Activated B cell treated with CpG ODN at 0.5 μM for 24 hours (primary cell): ENCODE results near the gene LILRB3. TPM values are rescaled to one million over a fixed set of nuclear protein-coding genes. Genes with fewer than 3 reads are reported as not detected.
"Not testable (repeated sequence)": the region's sequence is repeated elsewhere in the genome, so short reads cannot be mapped to it uniquely, and the experiment has no call there.

Source experiments
- ATAC-seq: fragments of 200-7000 bp; cut with Tn5 transposase; one replicate; pipeline ENCODE4 v1.10.0; 2021; ENCODE audit warnings: low read depth, mild to moderate bottlenecking, moderate library complexity
- CTCF ChIA-PET: fragments of 350-600 bp; sonication (Branson Sonifier 250); formaldehyde crosslinking; loops from one replicate; lab custom pipeline; 2021; ENCODE audit warnings: antibody characterized with exemption; lab: Charles Lee
- POLR2A ChIA-PET: fragments of 350-600 bp; sonication (Branson Sonifier 250); formaldehyde crosslinking; loops from one replicate; lab custom pipeline; 2021; ENCODE audit warnings: antibody characterized with exemption; lab: Charles Lee
- DNase-seq: peaks from one replicate; pipeline ENCODE4 v3.0.0; 2022
- H3K27ac Mint-ChIP-seq: one replicate; pipeline ENCODE4 v1.8.0; 2020; ENCODE audit warnings: mixed read lengths
- H3K27me3 Mint-ChIP-seq: one replicate; pipeline ENCODE4 v1.8.0; 2021; ENCODE audit warnings: mixed read lengths
- H3K36me3 Mint-ChIP-seq: one replicate; pipeline ENCODE4 v1.8.0; 2021; ENCODE audit warnings: low read depth, mixed read lengths
- H3K4me1 Mint-ChIP-seq: one replicate; pipeline ENCODE4 v1.8.0; 2021; ENCODE audit warnings: mixed read lengths
- H3K4me3 Mint-ChIP-seq: one replicate; pipeline ENCODE4 v1.8.0; 2020; ENCODE audit warnings: mild to moderate bottlenecking, mixed read lengths
- H3K9me3 Mint-ChIP-seq: one replicate; pipeline ENCODE4 v1.8.0; 2020; ENCODE audit warnings: mixed read lengths
- intact Hi-C: fragments of 100-400 bp; cut with micrococcal nuclease; formaldehyde crosslinking; loops from one replicate; pipeline ENCODE4 v1.15.1; 2024
- total RNA-seq: library from RNA; stranded (reverse); gene quantifications from 2 replicates; pipeline ENCODE4 v1.2.3, GENCODE V29; 2022
- TF ChIP-seq, protein P1 (sequence below): fragments of 200-600 bp; IDR thresholded peaks from one replicate; pipeline ENCODE4 v1.8.0; 2022; ENCODE audit warnings: antibody characterized with exemption, mild to moderate bottlenecking

Gene LILRB3
- total RNA-seq, 1 donor from 2014 or later: 1.1 TPM

DNA sequence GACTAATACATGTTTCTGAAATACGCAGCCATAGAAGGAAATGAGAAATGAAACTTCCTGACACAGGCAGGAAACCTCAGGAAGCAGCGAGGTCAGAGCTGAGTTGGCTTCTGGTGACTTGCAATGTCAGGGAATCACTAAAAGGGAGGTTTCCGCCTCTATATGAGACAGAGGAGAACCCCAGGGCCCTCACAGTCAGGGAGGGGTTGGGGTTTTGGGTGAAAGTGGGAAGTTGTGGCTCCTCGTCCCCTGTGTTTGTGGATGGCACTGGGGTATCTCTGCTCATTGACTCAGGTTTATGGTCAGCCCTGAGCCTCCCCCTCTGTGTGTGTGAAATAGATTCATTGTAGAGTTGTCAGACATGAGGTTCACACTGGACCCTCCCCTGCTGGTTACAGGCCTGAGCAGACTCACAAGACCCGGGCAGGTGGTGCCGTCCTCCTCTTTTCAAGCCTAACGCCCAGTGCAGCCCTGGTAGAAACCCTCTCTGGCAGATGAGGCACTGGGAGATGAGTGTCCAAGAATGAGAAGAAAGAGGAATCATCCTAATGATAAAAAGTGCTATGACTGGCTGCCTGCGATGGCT, 25.3 kb upstream of the LILRB3 start:
- CTCF ChIA-PET: no interaction called here
- ATAC-seq (peak; percentile 52), DNase-seq (no peak)
- TF ChIP-seq, protein P1, sequence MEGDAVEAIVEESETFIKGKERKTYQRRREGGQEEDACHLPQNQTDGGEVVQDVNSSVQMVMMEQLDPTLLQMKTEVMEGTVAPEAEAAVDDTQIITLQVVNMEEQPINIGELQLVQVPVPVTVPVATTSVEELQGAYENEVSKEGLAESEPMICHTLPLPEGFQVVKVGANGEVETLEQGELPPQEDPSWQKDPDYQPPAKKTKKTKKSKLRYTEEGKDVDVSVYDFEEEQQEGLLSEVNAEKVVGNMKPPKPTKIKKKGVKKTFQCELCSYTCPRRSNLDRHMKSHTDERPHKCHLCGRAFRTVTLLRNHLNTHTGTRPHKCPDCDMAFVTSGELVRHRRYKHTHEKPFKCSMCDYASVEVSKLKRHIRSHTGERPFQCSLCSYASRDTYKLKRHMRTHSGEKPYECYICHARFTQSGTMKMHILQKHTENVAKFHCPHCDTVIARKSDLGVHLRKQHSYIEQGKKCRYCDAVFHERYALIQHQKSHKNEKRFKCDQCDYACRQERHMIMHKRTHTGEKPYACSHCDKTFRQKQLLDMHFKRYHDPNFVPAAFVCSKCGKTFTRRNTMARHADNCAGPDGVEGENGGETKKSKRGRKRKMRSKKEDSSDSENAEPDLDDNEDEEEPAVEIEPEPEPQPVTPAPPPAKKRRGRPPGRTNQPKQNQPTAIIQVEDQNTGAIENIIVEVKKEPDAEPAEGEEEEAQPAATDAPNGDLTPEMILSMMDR: no peak
- no peaks in the 10 kb centered on the region for H3K9me3 Mint-ChIP-seq
- no peaks in the 10 kb centered on the region for H3K36me3 Mint-ChIP-seq
- peaks cover 10% of the 10 kb centered on the region for H3K4me1 Mint-ChIP-seq
- intact Hi-C loops: no loop called here
- POLR2A ChIA-PET: interaction anchor here (0.7 to 1.0 kb wide), 2 partner anchors 22 to 93 kb away, joined by 3 read pairs; no protein-coding TSS in a partner anchor
- no peak overlapping the region for H3K4me3 Mint-ChIP-seq
- H3K27me3 Mint-ChIP-seq: peaks cover 25% of the 10 kb centered on the region
- no peak overlapping the region for H3K27ac Mint-ChIP-seq

DNA sequence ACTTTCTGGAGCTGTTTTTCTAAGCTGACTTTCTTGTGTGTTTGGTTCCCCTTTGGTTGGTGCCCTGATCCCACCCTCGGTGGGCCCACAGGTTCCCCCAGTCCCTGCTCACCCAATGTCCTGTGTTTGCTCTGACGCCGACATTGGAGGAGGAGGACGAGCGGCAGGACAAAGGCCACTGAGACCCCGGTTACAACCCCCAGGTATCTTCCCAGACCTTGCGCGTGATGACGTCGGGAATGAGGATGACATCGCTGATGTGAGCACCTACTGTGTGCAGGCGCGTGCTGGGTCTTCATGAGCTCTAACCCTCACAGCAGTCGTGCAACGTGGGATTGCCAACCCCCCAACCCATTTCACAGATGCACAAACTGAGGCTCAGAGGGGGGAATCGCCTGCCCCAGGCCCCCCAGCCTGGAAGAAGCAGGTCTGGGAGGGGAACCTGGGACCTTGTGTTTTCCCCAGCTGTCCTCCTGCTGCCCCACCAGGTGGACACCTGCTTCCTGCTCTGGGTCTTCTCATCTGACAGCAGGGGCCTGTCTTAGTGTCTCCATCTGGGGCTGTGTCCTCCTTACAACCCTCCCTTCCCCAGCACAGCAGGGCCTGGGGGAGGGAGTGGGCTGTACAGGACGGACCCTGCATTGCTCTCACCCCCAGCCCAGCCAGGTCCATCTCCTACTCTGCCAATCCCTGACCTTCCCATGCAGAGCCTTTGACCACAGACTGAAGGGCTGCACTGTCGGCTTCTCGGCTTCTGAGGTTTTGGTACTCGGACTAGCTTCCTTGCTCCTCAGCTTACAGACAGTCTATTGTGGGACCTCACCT, 24.5 kb upstream of the LILRB3 start:
- intact Hi-C loops: no loop called here
- Mint-ChIP-seq H3K4me1 (peaks cover 10% of the 10 kb centered on the region), H3K27ac (no peak overlapping the region), H3K27me3 (peaks cover 18% of the 10 kb centered on the region), H3K4me3 (no peak overlapping the region), H3K9me3 (no peaks in the 10 kb centered on the region), H3K36me3 (no peaks in the 10 kb centered on the region)
- ChIA-PET POLR2A (interaction anchor here (0.7 to 1.0 kb wide), 2 partner anchors 23 to 93 kb away, joined by 3 read pairs; no protein-coding TSS in a partner anchor), CTCF (no interaction called here)
- TF ChIP-seq, protein P1: no peak
- no peak for ATAC-seq
- DNase-seq: no peak

DNA sequence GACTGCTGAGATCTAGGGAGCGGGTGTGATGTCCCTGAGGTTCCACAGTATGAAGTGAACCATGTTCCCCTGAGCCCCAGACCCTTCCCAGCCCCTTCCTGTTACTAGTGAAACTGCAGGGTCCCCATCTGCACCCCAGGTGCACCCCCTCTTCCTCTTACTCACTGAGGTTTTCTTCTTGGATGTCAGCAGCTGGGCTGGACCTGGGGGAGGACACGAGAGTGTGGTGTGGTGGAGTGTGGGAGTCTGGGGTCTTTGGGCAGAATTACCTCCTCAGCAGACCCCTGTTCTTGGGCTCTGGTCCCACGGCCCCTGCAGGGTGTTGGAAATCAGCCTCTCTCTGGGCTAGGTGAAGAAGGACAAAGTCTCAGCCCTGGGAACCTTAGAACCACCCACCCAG, 23.1 kb upstream of the LILRB3 start:
- peaks cover 10% of the 10 kb centered on the region for H3K4me1 Mint-ChIP-seq
- H3K36me3 Mint-ChIP-seq: no peaks in the 10 kb centered on the region
- H3K27me3 Mint-ChIP-seq: peaks cover 15% of the 10 kb centered on the region
- H3K9me3 Mint-ChIP-seq: no peaks in the 10 kb centered on the region
- H3K27ac Mint-ChIP-seq: no peak overlapping the region
- TF ChIP-seq, protein P1: no peak
- DNase-seq (no peak), ATAC-seq (no peak)
- CTCF ChIA-PET: no interaction called here
- POLR2A ChIA-PET: no interaction called here
- H3K4me3 Mint-ChIP-seq: no peak overlapping the region
- intact Hi-C loops: no loop called here

DNA sequence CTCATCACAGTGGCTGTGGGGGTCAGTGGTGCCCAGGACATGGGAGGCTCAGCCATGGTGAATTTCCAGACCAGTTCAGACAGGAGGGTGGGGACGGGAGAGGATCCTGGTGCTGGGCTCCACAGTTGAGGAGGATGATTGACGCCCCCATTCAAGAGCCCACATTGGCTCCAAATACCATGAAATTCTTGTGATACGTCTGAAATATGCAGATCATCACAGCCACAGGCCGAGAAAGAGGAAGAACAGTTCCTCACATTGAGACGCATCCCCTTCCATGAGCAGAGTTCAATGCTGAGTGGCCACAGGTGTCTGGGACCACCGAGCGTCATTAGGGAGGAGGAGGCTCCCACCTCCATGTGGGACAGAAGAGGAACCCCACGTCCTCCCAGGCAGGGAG, 21.0 kb upstream of the LILRB3 start:
- intact Hi-C loops, H3K4me1 Mint-ChIP-seq, H3K9me3 Mint-ChIP-seq, DNase-seq, H3K36me3 Mint-ChIP-seq, ATAC-seq, CTCF ChIA-PET, H3K4me3 Mint-ChIP-seq, POLR2A ChIA-PET, H3K27ac Mint-ChIP-seq: not testable (repeated sequence)
- H3K27me3 Mint-ChIP-seq: peaks cover 15% of the 10 kb centered on the region

DNA sequence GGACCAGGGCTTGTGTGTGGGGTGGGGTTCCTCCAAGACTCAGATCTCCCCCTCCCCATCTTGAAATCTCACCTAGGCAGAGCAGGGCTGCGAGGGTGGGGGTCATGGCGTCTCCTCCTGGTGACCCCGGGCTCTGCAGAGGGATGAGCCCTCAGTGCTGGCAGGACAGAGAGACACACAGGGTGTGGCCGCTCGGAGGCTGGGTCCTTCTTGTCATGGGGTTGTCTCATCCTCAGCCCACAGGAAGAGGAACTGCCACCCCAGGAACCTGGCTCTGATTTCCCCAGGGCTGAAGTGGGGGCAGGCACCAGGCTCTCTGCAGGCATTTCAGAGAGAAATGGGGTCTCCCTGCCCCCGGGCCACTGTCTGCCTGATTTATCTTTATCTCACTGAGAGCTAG, 19.8 kb upstream of the LILRB3 start, which contains the start of gene LILRA6:
Gene LILRA6, minus strand, starts transcription at position 145 of the 400 bp plus-strand sequence.
- CTCF ChIA-PET, H3K27ac Mint-ChIP-seq, intact Hi-C loops, H3K36me3 Mint-ChIP-seq, H3K4me3 Mint-ChIP-seq, ATAC-seq, POLR2A ChIA-PET, DNase-seq, H3K4me1 Mint-ChIP-seq, H3K9me3 Mint-ChIP-seq: not testable (repeated sequence)
- peaks cover 17% of the 10 kb centered on the region for H3K27me3 Mint-ChIP-seq

DNA sequence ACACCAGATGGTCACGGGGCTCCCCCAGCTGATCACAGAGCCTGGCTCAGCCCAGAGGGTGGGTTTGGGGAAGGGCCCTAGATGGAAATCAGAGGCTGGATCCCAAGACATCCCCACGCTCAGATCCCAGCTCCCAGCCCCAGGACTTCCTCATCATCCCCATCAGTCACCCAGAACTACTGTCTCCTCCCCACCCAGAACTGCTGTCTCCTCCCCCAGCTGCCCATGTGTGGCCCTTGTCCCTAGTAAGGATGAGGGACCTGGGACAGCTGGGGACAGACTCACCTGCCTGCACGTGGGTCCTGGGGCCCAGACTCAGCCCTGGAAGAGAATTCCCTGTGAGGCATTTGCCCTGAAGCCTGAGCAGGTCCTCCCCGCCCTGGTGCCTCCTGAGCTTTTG, 19.4 kb upstream of the LILRB3 start:
- DNase-seq, H3K9me3 Mint-ChIP-seq, H3K27ac Mint-ChIP-seq, intact Hi-C loops, H3K36me3 Mint-ChIP-seq, H3K4me1 Mint-ChIP-seq, CTCF ChIA-PET, ATAC-seq, POLR2A ChIA-PET, H3K4me3 Mint-ChIP-seq: not testable (repeated sequence)
- peaks cover 17% of the 10 kb centered on the region for H3K27me3 Mint-ChIP-seq

DNA sequence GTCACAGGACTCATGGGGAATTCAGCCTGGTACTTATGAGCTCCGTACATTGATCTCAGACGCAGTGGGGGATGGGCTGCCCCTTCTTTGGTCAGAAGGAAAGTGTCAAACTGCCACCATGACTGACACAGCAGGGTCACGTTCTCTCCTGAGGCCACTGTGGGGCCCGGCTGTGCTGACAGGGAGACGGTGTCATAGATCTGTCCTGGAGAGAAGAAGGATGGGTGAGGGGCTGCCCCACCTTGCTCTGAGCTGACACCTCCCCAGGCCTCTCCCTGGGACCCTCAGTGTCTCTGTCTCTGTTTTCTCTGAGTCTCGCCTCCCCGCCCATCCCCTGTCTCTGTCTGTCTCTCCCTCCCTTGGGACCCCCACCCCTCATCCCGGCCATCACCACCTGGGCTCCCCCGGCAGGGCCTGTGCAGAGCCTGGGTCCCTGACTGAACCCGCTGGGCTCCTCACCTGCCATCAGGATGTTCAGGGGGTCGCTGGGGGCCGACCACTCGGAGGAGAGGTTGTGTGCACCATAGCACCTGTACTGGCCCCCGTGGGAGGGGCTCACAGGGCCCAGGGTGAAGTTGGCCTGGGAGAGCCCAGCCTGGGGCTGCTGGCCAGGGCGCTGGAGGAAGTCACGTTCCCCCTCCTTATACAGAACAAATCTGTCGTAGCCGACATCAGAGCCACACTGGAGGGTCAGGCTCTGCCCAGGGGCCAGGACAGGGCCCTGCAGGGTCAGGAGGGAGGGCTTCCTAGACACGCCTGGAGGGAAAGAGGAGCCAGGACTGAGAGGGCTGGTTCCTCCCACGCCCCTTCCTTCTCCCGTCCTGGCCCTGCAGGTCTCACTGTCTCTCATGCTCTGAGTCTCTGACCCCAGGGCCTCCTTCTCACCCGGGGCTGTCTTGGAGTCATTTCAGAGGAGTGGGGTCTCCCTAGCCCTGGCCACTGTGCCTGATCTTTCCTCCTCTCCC, 17.8 kb upstream of the LILRB3 start:
- POLR2A ChIA-PET, H3K36me3 Mint-ChIP-seq, ATAC-seq, intact Hi-C loops, H3K9me3 Mint-ChIP-seq, H3K4me1 Mint-ChIP-seq, DNase-seq, CTCF ChIA-PET, H3K27ac Mint-ChIP-seq, H3K4me3 Mint-ChIP-seq: not testable (repeated sequence)
- peaks cover 14% of the 10 kb centered on the region for H3K27me3 Mint-ChIP-seq

DNA sequence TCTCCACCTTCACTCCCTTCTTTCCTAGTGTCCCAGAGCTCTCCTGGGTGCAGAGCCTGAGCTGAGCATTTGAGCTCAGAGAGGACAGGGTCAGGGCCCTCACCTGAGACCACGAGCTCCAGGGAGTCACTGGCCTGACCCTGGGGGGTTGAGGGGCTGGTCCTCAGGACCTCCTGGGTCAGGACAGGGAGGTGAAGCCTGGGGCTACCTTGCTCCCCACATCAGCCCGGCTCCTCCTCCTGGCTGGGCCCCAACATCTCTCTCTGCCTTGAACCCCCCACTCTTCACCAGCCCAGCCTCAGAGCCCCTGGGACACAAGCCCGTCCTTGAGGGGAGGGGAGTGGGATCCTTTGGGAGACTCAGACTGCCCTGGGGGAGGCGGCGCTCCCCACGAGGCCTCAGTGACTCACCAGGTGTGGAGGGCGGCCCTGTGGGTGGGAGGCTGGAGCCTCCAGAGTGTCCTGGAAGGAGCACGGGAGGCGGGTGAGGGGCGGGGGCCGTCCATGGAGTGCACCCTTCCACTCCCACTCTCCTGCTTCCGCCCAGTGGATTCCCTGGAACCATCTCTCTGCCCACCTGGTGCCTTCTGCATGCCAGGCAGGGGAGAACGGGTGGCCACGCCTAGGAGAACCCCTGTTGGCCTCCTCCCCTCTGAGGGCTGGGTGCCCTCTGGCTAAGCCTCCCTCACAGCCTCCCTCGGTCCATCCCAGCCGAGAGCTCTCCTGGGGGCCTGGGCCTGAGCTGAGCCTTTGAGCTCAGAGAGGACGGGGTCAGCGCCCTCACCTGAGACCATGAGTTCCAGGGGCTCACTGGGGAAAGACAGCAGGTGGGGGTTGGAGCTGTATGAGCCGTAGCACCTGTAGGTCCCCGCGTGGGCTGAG, 16.9 kb upstream of the LILRB3 start:
- DNase-seq, H3K27ac Mint-ChIP-seq, H3K9me3 Mint-ChIP-seq, H3K36me3 Mint-ChIP-seq, H3K4me3 Mint-ChIP-seq, H3K4me1 Mint-ChIP-seq, ATAC-seq, CTCF ChIA-PET: not testable (repeated sequence)
- H3K27me3 Mint-ChIP-seq: peaks cover 15% of the 10 kb centered on the region
- intact Hi-C loops: loop anchor here (10.0 kb wide), 1 partner anchor 1045 kb away; the partner anchor contains the start of gene ZNF665
- POLR2A ChIA-PET: interaction anchor here (0.6 kb wide), 1 partner anchor 711 kb away, joined by 4 read pairs; no protein-coding TSS in a partner anchor
